ENCODE measurements around the gene SUPT6H. TPM values are rescaled to one million over a fixed set of nuclear protein-coding genes. Genes with fewer than 3 reads are reported as not detected.
A peak's percentile ranks its signal among the peaks of the same experiment; 100 is the strongest.

SUPT6H gene
- total and polyA plus RNA-seq, 2 donors (not counting 1 experiment from before 2014, with no cell fraction given) = 35.8 to 110 TPM

- no peak for ATAC-seq (ENCODE audit: low read depth)
- CTCF ChIA-PET = interaction anchor here (1.3 to 15.9 kb wide), 4 partner anchors 12 to 178 kb away, joined by 3 to 1020 read pairs (median 31); partner anchors contain the start of genes DHRS13, PROCA1 and TRAF4
- Histone ChIP-seq H3K27me3 (replicated peaks in 1 of 4; ENCODE audit: control extremely low read depth in 1 of 4, control insufficient read depth in 3 of 4, insufficient read depth in 4 of 4, low read length in 3 of 4) (no peaks in the 10 kb centered on the region), H3K9me3 (ENCODE audit: control extremely low read depth in 1 of 3, control insufficient read depth in 2 of 3, insufficient read depth in 1 of 3, low read length in 2 of 3) (no peaks in the 10 kb centered on the region), H4K20me1 (ENCODE audit: control insufficient read depth, insufficient read depth, low read length, poor library complexity, severe bottlenecking) (peaks cover 56% of the 10 kb centered on the region), H3K79me2 (ENCODE audit: control insufficient read depth, insufficient read depth, low read length) (peaks cover 27% of the 10 kb centered on the region), H3K4me1 (ENCODE audit: control insufficient read depth in 2 of 2, insufficient read depth in 2 of 2, low read length in 2 of 2) (peaks cover 47 to 70% of the 10 kb centered on the region in 2 donors), H2AFZ (ENCODE audit: insufficient read depth, low read depth, low read length, poor library complexity, severe bottlenecking) (no peak overlapping the region), H3K9ac (ENCODE audit: low read length) (no peak overlapping the region), H3K36me3 (replicated peaks in 1 of 2; ENCODE audit: control extremely low read depth in 1 of 2, control insufficient read depth in 1 of 2, extremely low read depth in 1 of 2, insufficient read depth in 2 of 2, low read length in 1 of 2) (peaks cover 0 to 39% of the 10 kb centered on the region in 2 experiments), H3K4me3 (ENCODE audit: control extremely low read depth in 1 of 5, extremely low read depth in 1 of 5, insufficient read depth in 1 of 5, low read depth in 2 of 5, low read length in 4 of 5) (no peak overlapping the region), H3K4me2 (replicated peaks; ENCODE audit: low read depth, low read length, poor library complexity, severe bottlenecking) (peak overlapping the region; percentile 99), H3K27ac (ENCODE audit: low read length in 2 of 2) (peak overlapping the region in 1 of 2 donors; percentile 45)
- WGBS (ENCODE audit: insufficient coverage) = 91% methylated on average over 8 of the region's 10 CpGs
- no peaks in the 10 kb centered on the region for H3K27me3 Mint-ChIP-seq
- TF ChIP-seq, protein P1, sequence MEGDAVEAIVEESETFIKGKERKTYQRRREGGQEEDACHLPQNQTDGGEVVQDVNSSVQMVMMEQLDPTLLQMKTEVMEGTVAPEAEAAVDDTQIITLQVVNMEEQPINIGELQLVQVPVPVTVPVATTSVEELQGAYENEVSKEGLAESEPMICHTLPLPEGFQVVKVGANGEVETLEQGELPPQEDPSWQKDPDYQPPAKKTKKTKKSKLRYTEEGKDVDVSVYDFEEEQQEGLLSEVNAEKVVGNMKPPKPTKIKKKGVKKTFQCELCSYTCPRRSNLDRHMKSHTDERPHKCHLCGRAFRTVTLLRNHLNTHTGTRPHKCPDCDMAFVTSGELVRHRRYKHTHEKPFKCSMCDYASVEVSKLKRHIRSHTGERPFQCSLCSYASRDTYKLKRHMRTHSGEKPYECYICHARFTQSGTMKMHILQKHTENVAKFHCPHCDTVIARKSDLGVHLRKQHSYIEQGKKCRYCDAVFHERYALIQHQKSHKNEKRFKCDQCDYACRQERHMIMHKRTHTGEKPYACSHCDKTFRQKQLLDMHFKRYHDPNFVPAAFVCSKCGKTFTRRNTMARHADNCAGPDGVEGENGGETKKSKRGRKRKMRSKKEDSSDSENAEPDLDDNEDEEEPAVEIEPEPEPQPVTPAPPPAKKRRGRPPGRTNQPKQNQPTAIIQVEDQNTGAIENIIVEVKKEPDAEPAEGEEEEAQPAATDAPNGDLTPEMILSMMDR (IDR thresholded peaks at IDR 0.05) = no peak
- TF ChIP-seq EZH2 (IDR thresholded peaks at IDR 0.05; ENCODE audit: borderline replicate concordance, insufficient read depth, low read depth, low read length, poor library complexity, severe bottlenecking) = no peak
- POLR2A ChIA-PET = interaction anchor here (1.2 to 13.3 kb wide), 2 partner anchors 20 to 225 kb away, joined by 11 to 511 read pairs; partner anchors contain the start of gene TRAF4
- H3K27ac Mint-ChIP-seq = peak overlapping the region; percentile 86
- peaks cover 80% of the 10 kb centered on the region for H3K4me1 Mint-ChIP-seq
- no peaks in the 10 kb centered on the region for H3K9me3 Mint-ChIP-seq (ENCODE audit: insufficient read depth)
- intact Hi-C loops (cut with micrococcal nuclease) = no loop called here
- H3K4me3 Mint-ChIP-seq = peak overlapping the region; percentile 89
- peak; percentile 34 for DNase-seq
Observed at GRCh38 chr17:28724500-28725165, 62.6 kb downstream of the SUPT6H start.

DNA sequence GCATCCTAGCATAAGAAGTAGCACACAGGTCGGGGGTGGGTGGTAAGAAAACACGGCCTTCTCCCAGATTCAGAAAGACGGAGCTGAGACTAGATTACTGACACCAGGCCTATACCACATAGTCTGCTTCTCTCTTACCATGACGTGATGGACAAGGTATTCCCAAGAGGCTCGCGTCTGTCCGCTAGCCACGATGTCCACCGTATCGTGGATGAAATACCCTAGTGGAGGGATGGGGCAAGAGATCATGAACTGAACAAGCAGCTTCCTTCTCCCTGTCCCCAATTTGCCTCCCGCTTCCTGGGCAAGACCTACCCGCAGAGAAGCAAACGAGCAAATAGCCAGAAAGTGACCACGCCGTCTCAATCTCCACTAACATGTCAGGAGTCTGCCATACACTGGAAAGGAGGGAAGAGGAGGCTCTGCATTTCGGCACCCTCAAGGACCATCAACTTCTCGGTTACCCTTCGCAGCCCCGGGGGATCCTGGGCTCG lies 63.2 kb downstream of the SUPT6H start:
- ChIA-PET POLR2A (interaction anchor here (0.9 to 13.3 kb wide), 3 partner anchors 20 to 225 kb away, joined by 3 to 511 read pairs (median 11); partner anchors contain the start of gene TRAF4), CTCF (interaction anchor here (1.3 to 15.9 kb wide), 6 partner anchors 13 to 225 kb away, joined by 3 to 1020 read pairs (median 28); partner anchors contain the start of genes DHRS13, PROCA1 and TRAF4)
- DNase-seq = peak; percentile 67
- WGBS (ENCODE audit: insufficient coverage) = 30% methylated on average over 10 of the region's 20 CpGs
- no peak overlapping the region for H2AFZ ChIP-seq (ENCODE audit: insufficient read depth, low read depth, low read length, poor library complexity, severe bottlenecking)
- no peaks in the 10 kb centered on the region for H3K9me3 ChIP-seq (ENCODE audit: control extremely low read depth in 1 of 3, control insufficient read depth in 2 of 3, insufficient read depth in 1 of 3, low read length in 2 of 3)
- H3K36me3 ChIP-seq (replicated peaks in 1 of 2; ENCODE audit: control extremely low read depth in 1 of 2, control insufficient read depth in 1 of 2, extremely low read depth in 1 of 2, insufficient read depth in 2 of 2, low read length in 1 of 2) = peaks cover 0 to 39% of the 10 kb centered on the region in 2 experiments
- no peaks in the 10 kb centered on the region for H3K27me3 ChIP-seq (replicated peaks in 1 of 4; ENCODE audit: control extremely low read depth in 1 of 4, control insufficient read depth in 3 of 4, insufficient read depth in 4 of 4, low read length in 3 of 4)
- peaks cover 51 to 74% of the 10 kb centered on the region in 2 donors for H3K4me1 ChIP-seq (ENCODE audit: control insufficient read depth in 2 of 2, insufficient read depth in 2 of 2, low read length in 2 of 2)
- ATAC-seq (ENCODE audit: low read depth) = no peak
- H3K79me2 ChIP-seq (ENCODE audit: control insufficient read depth, insufficient read depth, low read length) = peaks cover 28% of the 10 kb centered on the region
- TF ChIP-seq, protein P1 (IDR thresholded peaks at IDR 0.05) = no peak
- no peak for TF ChIP-seq EZH2 (IDR thresholded peaks at IDR 0.05; ENCODE audit: borderline replicate concordance, insufficient read depth, low read depth, low read length, poor library complexity, severe bottlenecking)
- peak overlapping the region; percentile 57 for H3K9ac ChIP-seq (ENCODE audit: low read length)
- H4K20me1 ChIP-seq (ENCODE audit: control insufficient read depth, insufficient read depth, low read length, poor library complexity, severe bottlenecking) = peaks cover 54% of the 10 kb centered on the region
- peak overlapping the region; percentile 2 to 45 for H3K27ac ChIP-seq (ENCODE audit: low read length in 2 of 2)
- H3K9me3 Mint-ChIP-seq (ENCODE audit: insufficient read depth) = no peaks in the 10 kb centered on the region
- peak overlapping the region; percentile 89 for H3K4me3 Mint-ChIP-seq
- peak overlapping the region in 3 of 5 experiments; percentile 51 to 66 (median 59) for H3K4me3 ChIP-seq (ENCODE audit: control extremely low read depth in 1 of 5, extremely low read depth in 1 of 5, insufficient read depth in 1 of 5, low read depth in 2 of 5, low read length in 4 of 5)
- intact Hi-C loops (cut with micrococcal nuclease) = no loop called here
- H3K27ac Mint-ChIP-seq = peak overlapping the region; percentile 86
- H3K4me1 Mint-ChIP-seq = peaks cover 77% of the 10 kb centered on the region
- no peaks in the 10 kb centered on the region for H3K27me3 Mint-ChIP-seq
- peak overlapping the region; percentile 99 for H3K4me2 ChIP-seq (replicated peaks; ENCODE audit: low read depth, low read length, poor library complexity, severe bottlenecking)
